ENCODE measurements around the gene DKK3.

DKK3 gene

DNA sequence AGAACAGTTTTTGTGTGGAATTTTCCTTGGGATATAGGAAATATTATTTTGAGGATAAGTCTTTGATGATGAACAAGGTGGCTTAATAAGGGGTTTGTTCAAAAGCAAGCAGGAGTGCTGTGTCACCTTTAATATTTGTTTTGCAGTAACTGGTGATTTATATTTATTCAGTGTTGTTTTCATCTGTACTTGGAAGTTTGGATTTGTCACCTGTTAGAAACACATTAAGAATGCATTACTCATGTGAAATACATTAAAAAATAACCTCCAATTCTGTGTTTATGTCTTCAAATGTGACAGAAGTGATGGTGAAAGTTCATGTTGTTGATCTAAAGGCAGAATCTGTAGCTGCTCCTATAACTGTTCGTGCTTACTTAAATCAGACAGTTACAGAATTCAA is 70.5 kb downstream of the DKK3 start:
- no peak for DNase-seq

DNA sequence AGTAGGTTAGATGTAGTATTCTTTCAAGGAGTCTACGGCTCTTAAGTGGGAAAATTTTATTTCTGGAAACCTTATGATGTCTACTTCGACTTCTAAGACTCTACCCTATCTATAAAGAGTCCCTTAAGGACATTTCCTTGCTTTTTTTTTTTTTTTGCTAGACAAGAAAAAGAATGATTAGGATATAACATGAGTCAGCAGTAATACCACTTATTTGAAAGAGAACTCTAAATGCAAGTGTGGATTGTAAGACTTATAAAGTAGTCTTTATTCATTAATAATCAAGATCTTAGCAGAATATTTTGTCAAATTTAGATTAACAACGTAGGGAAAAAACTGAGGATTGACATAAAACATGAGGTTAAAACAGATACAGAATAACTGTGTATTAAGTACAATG is 71.0 kb downstream of the DKK3 start:
- no peak for DNase-seq

DNA sequence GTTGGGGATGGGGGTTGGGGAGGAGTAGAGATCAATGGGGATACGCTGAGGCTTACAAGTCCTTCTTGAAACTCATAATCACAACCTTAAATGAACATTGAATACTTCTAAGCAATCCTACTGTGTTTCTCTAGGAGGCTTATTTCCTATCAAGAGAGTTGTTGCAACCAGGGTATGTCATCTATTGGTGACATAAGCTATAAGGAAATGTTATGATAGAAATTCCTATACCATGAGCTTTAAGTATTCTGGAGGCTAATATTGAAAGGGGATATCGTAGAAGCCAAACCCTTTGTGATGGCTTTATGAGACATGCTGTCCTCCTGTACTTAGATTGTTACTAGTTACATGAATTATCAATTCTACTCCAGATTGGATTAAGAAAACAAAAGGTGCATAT is 72.9 kb downstream of the DKK3 start:
- DNase-seq, result no peak

DNA sequence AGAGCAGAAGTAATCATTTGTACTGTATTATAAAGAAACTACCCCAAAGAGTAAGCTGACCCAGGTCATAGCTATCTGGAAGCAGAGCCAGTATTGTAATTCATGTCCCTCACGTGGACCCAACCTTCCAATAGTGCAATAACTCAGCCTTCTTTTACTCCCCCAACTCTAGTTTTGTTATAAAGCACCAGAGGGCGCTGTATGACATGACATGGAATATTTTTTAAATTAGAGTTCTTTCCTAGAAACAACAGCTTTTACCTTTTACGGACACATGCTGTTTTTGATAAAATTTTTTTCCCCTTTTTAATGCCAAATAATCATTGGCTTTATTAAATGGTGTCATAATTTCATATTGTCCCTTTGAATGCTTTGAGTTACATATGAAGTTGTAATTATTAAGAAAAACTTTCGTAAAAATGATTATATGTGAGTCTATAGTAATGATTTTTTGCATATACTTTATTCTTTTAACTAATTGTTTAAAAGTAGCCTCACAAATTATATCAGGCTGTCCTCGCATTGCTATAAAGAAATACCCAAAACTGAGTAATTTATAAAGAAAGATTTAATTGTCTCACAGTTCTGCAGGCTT is 76.9 kb downstream of the DKK3 start:
- DNase-seq, result peak; percentile 11 to 43

DNA sequence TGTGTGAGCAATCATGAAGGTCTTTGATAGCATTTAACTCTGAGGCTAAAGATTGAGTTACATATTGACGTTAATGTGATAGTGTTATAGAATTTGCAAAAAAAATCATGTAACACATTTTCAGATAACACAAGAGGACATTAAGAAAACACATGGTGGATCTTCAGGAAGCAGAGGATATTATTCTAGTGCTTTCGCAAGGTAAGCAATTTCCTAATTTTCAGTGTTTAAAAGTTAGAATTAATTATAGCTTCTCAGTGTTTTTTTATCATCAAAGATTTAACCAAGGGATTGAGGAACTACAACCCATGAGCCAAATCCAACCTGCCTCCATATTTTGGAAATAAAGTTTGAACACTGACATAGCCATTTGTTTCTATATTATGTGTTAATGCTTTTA is 78.5 kb downstream of the DKK3 start:
- DNase-seq, result no peak

DNA sequence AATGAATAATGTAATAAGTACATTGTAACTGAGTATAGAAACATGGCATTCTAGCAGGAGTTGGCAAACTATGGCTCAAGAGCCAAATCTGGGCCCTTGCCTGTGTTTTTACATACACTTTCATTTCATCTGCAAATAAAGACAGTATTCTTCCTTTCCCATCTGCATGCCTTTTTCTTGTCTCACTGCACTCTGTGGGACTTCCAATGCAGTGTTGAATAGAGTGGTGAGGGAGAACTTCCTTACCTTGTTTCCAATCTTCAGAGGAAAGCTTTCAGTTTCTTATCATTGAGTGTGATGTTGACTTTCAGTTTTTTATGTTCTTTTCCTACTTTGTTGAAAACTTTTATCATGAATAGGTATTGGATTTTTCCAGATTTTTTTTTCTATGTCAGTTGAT is 84.6 kb downstream of the DKK3 start:
- no peak for DNase-seq

DNA sequence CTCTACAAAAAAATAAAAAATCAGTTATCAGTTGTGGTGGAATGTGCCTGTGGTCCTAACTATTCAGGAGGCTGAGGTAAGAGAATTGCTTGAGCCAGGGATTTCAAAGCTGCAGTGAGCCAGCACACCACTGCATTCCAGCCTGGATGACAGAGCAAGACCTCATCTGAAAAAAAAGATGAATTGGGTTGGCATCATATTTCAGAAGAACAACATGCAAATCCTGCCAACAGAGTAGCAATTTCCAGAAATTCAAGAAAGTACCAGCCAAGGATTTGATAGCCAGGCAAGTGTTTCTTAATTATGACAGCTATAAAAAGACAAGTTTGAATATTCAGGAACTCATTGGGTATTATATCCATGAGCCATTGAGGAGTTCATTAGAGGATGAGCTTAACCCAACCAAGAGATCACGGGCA is 91.4 kb downstream of the DKK3 start:
- DNase-seq, result no peak

DNA sequence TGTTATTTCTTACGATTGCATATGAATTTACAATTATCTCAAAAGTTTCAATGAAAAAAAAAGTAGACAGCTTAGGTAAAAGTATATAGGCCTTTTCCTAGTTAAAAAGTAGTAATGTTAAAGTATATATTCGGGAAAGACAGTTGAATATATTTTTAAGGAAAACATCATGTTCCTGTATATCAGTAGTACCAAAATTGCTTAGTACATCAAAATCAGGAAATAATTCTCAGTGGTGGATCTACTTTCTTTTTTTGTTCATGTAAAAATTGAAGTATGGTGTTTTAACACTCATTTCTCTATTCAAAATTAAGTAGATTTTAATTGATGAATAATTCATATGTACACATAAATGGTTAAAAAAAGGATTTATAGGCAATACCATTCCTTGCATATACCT is 92.8 kb downstream of the DKK3 start:
- DNase-seq, result no peak

DNA sequence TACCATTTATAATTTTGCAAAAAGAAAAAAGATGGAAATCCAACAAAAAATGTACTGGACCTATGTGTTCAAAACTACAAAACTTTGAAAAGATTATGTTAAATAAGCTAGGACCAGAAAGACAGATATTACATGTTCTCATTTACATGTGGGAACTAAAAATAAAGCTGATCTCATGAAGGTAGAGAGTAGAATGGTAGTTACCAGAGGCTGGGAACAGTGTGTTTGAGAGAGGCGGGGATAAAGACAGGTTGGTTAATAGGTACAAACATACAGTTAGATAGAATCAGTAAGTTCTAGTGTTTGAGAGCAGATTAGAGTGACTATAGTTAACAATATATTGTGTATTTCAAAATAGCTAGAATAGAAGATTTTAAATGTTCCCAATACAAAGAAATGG is 95.0 kb downstream of the DKK3 start:
- no peak for DNase-seq

Measured in inflammatory macrophage (primary cell).